HepG2 (cell line): Measurements from ENCODE around the gene CYP26B1. TPM values are rescaled to one million over a fixed set of nuclear protein-coding genes. Genes with fewer than 3 reads are reported as not detected.

Experiments used
- HNF1A ChIP-seq, 2 experiments: sonication (generic) in 1 of 2; formaldehyde crosslinking in 1 of 2; IDR thresholded peaks; 2 replicates each; pipeline versions ENCODE4 v1.4.0 to v1.6.1; 2016 to 2020; ENCODE audit warnings: borderline replicate concordance in 1 of 2, low read depth in 1 of 2, mild to moderate bottlenecking in 1 of 2, missing genetic modification reagents in 1 of 2
- KDM1A ChIP-seq: IDR thresholded peaks from 2 replicates; pipeline ENCODE4 v1.6.1; 2016; ENCODE audit warnings: missing compliant biosample characterization
- RAD21 ChIP-seq: fragments of 450-650 bp; formaldehyde crosslinking; IDR thresholded peaks from 2 replicates; pipeline ENCODE4 v1.5.0; 2020; ENCODE audit warnings: mild to moderate bottlenecking
- SP4 ChIP-seq: sonication (generic); formaldehyde crosslinking; IDR thresholded peaks from 2 replicates; pipeline ENCODE4 v1.8.1; 2023; ENCODE audit warnings: mild to moderate bottlenecking, missing genetic modification reagents
- ZBTB40 ChIP-seq, 2 experiments: fragments of 450-650 bp in 1 of 2; sonication (generic) in 1 of 2; formaldehyde crosslinking in 1 of 2; IDR thresholded peaks; 2 replicates each; pipeline versions ENCODE4 v1.6.1 to v1.8.0; 2016 to 2022; ENCODE audit warnings: antibody characterized with exemption in 1 of 2, mild to moderate bottlenecking in 1 of 2, missing genetic modification reagents in 1 of 2
- ZNF20 ChIP-seq: sonication (generic); formaldehyde crosslinking; IDR thresholded peaks from 2 replicates; pipeline ENCODE4 v1.4.0; 2020; ENCODE audit warnings: mild to moderate bottlenecking, moderate library complexity, missing genetic modification reagents
- ZNF496 ChIP-seq: sonication (generic); formaldehyde crosslinking; IDR thresholded peaks from 2 replicates; pipeline ENCODE4 v1.8.1; 2023; ENCODE audit warnings: mild to moderate bottlenecking, moderate library complexity, missing genetic modification reagents; ENCODE audit not compliant: insufficient replicate concordance
- ZNF572 ChIP-seq: sonication (generic); formaldehyde crosslinking; IDR thresholded peaks from 2 replicates; pipeline ENCODE4 v1.5.1; 2020; ENCODE audit warnings: mild to moderate bottlenecking, missing genetic modification reagents
- ZSCAN30 ChIP-seq: sonication (generic); formaldehyde crosslinking; IDR thresholded peaks from 2 replicates; pipeline ENCODE4 v1.5.0; 2020; ENCODE audit warnings: mild to moderate bottlenecking, missing genetic modification reagents
- ZUFSP ChIP-seq: sonication (generic); formaldehyde crosslinking; IDR thresholded peaks from 2 replicates; pipeline ENCODE4 v1.9.0; 2021; ENCODE audit warnings: missing genetic modification reagents, mild to moderate bottlenecking, borderline replicate concordance
- polyA plus RNA-seq, 8 experiments: library from polyadenylated mRNA; depleted of rRNA in 3 of 8; stranded (reverse) in 7 of 8; unstranded in 1 of 8; fragments of >200 nt; fragmentation: Illumina TruSeq in 4 of 8; extraction: Trizol in 4 of 8; gene quantifications; 2 replicates each; pipeline versions ENCODE4 v1.2.1 to v1.2.3, GENCODE V29; 2011 to 2016; ENCODE audit warnings: low read depth in 4 of 8, missing spikeins in 1 of 8, mixed read lengths in 1 of 8; ENCODE audit not compliant: insufficient read depth in 1 of 8
- total RNA-seq, 5 experiments: library from RNA; depleted of rRNA; stranded (reverse); fragments of >200 nt; fragmentation: Illumina TruSeq; extraction: Trizol; gene quantifications; 2 replicates each; pipeline ENCODE4 v1.2.3, GENCODE V29; 2016; ENCODE audit warnings: low read depth in 1 of 5

Gene CYP26B1
- total and polyA plus RNA-seq, 2 of the 13 experiments (the other 11 are each of a cell fraction or from before 2014, with no cell fraction given): 0.05 to 0.07 TPM

GRCh38 chr2:72149556-72150156 is 2.0 kb upstream of the CYP26B1 start (continued):
- TF ChIP-seq HNF1A (IDR thresholded peaks at IDR 0.05; ENCODE audit: low read depth) (no peak), HNF1A (CRISPR knock-in tag; IDR thresholded peaks at IDR 0.05; ENCODE audit: borderline replicate concordance) (no peak), SP4 (CRISPR knock-in tag) (0 out of 2 replicates have a peak, but pooled peaks have one; percentile 10), ZBTB40 (IDR thresholded peaks at IDR 0.05) (no peak), ZBTB40 (CRISPR knock-in tag; IDR thresholded peaks at IDR 0.05) (0 out of 2 replicates have a peak, but pooled peaks have one; percentile 10), KDM1A (no peak), ZSCAN30 (CRISPR knock-in tag) (no peak), ZNF20 (CRISPR knock-in tag) (no peak), ZNF496 (no peak), RAD21 (CRISPR knock-in tag) (no peak), ZUFSP (no peak), ZNF572 (CRISPR knock-in tag) (no peak)
